Measurements from ENCODE around the gene ACTN2. TPM values are rescaled to one million over a fixed set of nuclear protein-coding genes. Genes with fewer than 3 reads are reported as not detected.

The ACTN2 gene
- total RNA-seq, 2 experiments from 2014 or later: 0.11 to 0.18 TPM

DNA sequence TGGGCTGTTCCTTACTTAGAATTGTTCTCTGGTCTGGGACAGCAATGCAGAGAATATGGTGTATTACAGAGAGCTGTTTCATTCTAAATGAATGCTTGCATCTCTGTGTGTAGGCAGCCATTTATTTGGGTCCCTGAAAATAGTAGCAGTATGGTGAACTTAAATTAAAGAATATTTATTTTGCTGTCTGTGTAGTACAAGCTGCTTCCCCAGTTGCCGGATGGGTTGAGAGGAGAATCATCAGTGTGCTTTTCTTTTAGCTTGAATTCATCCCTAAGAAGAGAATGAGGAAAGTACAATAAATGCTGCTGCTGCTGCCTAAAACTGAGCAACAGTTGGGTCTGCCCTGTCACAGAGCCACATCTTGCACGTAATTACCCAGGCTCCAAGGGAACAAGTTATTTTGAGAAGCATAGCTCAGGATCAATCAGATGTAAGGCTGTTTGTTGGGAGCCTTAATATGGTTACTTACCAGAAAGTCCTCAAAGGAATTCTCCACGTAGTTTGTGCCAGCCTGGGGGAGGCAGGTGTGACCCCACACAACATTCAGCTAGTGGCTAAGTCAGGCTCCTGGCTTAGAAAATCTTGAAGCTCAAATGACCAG lies 16.6 kb downstream of the ACTN2 start:
- H3K27me3 Mint-ChIP-seq: peaks cover 13% of the 10 kb centered on the region
- POLR2A ChIA-PET: interaction anchor here (1.0 kb wide), 1 partner anchor 672 kb away, joined by 3 read pairs; no protein-coding TSS in a partner anchor
- no peak overlapping the region for H3K27ac Mint-ChIP-seq
- H3K4me1 Mint-ChIP-seq (ENCODE audit: low read depth): no peaks in the 10 kb centered on the region
- ATAC-seq (no peak), DNase-seq (no peak)
- TF ChIP-seq CTCF (IDR thresholded peaks at IDR 0.05): no peak
- no peaks in the 10 kb centered on the region for H3K36me3 Mint-ChIP-seq (ENCODE audit: low read depth)
- no peaks in the 10 kb centered on the region for H3K9me3 Mint-ChIP-seq
- CTCF ChIA-PET: no interaction called here
- no peak overlapping the region for H3K4me3 Mint-ChIP-seq
- intact Hi-C loops (cut with micrococcal nuclease): no loop called here

GRCh38 chr1:236705771-236706170 lies 19.5 kb downstream of the ACTN2 start:
- ChIA-PET CTCF (no interaction called here), POLR2A (no interaction called here)
- Mint-ChIP-seq H3K36me3 (ENCODE audit: low read depth) (no peaks in the 10 kb centered on the region), H3K27ac (no peak overlapping the region), H3K4me3 (no peak overlapping the region), H3K27me3 (peaks cover 10% of the 10 kb centered on the region), H3K9me3 (no peaks in the 10 kb centered on the region), H3K4me1 (ENCODE audit: low read depth) (no peaks in the 10 kb centered on the region)
- no peak for TF ChIP-seq CTCF (IDR thresholded peaks at IDR 0.05)
- DNase-seq (no peak), ATAC-seq (no peak)
- intact Hi-C loops (cut with micrococcal nuclease): no loop called here

DNA sequence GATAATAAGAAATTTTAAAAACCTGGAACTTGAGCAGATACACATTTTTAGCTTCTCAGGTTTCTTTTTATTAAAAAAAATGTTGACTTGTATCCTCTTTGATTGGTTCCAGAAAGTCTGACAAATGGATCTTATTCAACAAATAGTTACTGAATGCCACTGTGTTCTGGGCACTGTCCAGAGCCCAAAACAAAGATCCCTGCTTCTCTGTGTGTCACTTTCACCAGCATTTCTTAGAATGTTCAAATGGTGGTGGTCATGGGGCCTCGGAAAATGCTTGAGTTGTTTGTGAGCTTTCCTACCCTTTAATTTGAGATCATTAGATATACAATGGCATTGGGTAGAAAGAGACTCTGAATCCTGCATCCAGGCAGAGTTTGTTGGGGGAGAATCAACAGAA lies 19.9 kb downstream of the ACTN2 start:
- H3K36me3 Mint-ChIP-seq (ENCODE audit: low read depth): no peaks in the 10 kb centered on the region
- no peak overlapping the region for H3K27ac Mint-ChIP-seq
- no peak overlapping the region for H3K4me3 Mint-ChIP-seq
- CTCF ChIA-PET: no interaction called here
- H3K4me1 Mint-ChIP-seq (ENCODE audit: low read depth): no peaks in the 10 kb centered on the region
- H3K9me3 Mint-ChIP-seq: no peaks in the 10 kb centered on the region
- intact Hi-C loops (cut with micrococcal nuclease): no loop called here
- POLR2A ChIA-PET: no interaction called here
- H3K27me3 Mint-ChIP-seq: peaks cover 10% of the 10 kb centered on the region
- no peak for TF ChIP-seq CTCF (IDR thresholded peaks at IDR 0.05)
- no peak for DNase-seq
- no peak for ATAC-seq

DNA sequence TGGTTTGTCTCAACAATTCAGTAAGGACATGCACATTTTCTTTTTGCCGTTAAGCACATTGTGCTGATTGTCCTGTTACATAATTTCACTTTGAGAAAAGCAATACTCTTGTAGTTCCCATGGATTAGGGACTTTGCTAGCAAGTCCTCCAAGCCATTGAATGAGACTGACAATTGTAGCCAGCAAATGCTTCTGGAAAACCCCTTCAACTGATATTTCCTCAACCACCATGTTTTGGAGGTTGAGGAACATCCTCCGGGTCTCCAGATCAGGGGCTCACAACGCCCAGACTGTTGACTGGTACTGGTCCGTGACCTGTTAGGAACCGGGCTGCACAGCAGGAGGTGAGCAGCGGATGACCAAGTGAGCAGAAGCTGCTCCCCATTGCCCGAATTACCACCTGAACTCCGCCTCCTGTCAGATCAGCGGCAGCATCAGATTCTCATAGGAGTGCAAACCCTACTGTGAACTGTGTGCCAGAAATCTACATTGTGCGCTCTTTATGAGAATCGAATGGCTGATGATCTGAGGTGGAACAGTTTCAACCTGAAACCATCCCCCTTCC lies 24.1 kb downstream of the ACTN2 start:
- POLR2A ChIA-PET: no interaction called here
- no peak for DNase-seq
- Mint-ChIP-seq H3K4me1 (ENCODE audit: low read depth) (no peaks in the 10 kb centered on the region), H3K27ac (no peak overlapping the region), H3K4me3 (no peak overlapping the region), H3K27me3 (peaks cover 13% of the 10 kb centered on the region), H3K36me3 (ENCODE audit: low read depth) (no peaks in the 10 kb centered on the region), H3K9me3 (no peaks in the 10 kb centered on the region)
- intact Hi-C loops (cut with micrococcal nuclease): no loop called here
- no peak for ATAC-seq
- no peak for TF ChIP-seq CTCF (IDR thresholded peaks at IDR 0.05)
- CTCF ChIA-PET: no interaction called here

- Mint-ChIP-seq H3K4me3 (no peak overlapping the region), H3K4me1 (ENCODE audit: low read depth) (no peaks in the 10 kb centered on the region), H3K36me3 (ENCODE audit: low read depth) (no peaks in the 10 kb centered on the region), H3K27me3 (peaks cover 23% of the 10 kb centered on the region), H3K27ac (no peak overlapping the region), H3K9me3 (no peaks in the 10 kb centered on the region)
- intact Hi-C loops (cut with micrococcal nuclease): no loop called here
- no peak for DNase-seq
- ChIA-PET POLR2A (no interaction called here), CTCF (no interaction called here)
- no peak for ATAC-seq
- no peak for TF ChIP-seq CTCF (IDR thresholded peaks at IDR 0.05)
Observed at GRCh38 chr1:236716160-236716559, 29.9 kb downstream of the ACTN2 start.
